Motor neuron (in vitro differentiated cells): ENCODE measurements around the gene CFH. TPM values are rescaled to one million over a fixed set of nuclear protein-coding genes. Genes with fewer than 3 reads are reported as not detected.
"Not testable (repeated sequence)": the region's sequence is repeated elsewhere in the genome, so short reads cannot be mapped to it uniquely, and the experiment has no call there.

Experiments
- ATAC-seq, 8 experiments: fragments of 200-7000 bp; cut with Tn5 transposase; replicated peaks in 6 of 8; 2 replicates each; pipeline ENCODE4 v1.8.0; 2021; ENCODE audit warnings: mild to moderate bottlenecking in 8 of 8, moderate library complexity in 8 of 8
- H3K27ac ChIP-seq, 2 donors: fragments of 250-450 bp; sonication (Bioruptor Pico); 2 replicates each; pipeline ENCODE4 v1.9.0; 2021; ENCODE audit warnings: antibody characterized with exemption in 2 of 2, mild to moderate bottlenecking in 2 of 2, moderate library complexity in 1 of 2
- H3K4me1 ChIP-seq, 2 donors: fragments of 250-450 bp; sonication (Bioruptor Pico); replicated peaks in 1 of 2; 2 replicates each; pipeline ENCODE4 v1.6.1; 2021; ENCODE audit warnings: antibody characterized with exemption in 2 of 2, mild to moderate bottlenecking in 2 of 2, moderate library complexity in 1 of 2
- H3K4me3 ChIP-seq, 5 donors: fragments of 250-450 bp; sonication (Bioruptor Pico); 2 replicates each; pipeline ENCODE4 v1.9.0; 2021; ENCODE audit warnings: antibody characterized with exemption in 5 of 5, mild to moderate bottlenecking in 5 of 5, moderate library complexity in 4 of 5
- WGBS, 10 experiments: fragments of 450-650 bp; shearing (Covaris generic); methylation state at CpG; one replicate each; pipeline ENCODE4 v1.0.0; 2022; 5-methylcytosine and 5-hydroxymethylcytosine counted together
- in situ Hi-C, 9 experiments: fragments of 400-800 bp; cut with MboI; loops; one replicate each; pipeline ENCODE4 v1.15.0; 2021; ENCODE audit warnings: low sequenced_read_pairs in 9 of 9, low pct_unique_long_range_greater_than_20kb in 2 of 9; ENCODE audit not compliant: unreplicated experiment in 9 of 9
- total RNA-seq, 8 experiments: library from RNA; unstranded; fragments of 300-600 nt; gene quantifications; 2 replicates each; pipeline versions ENCODE4 v1.2.3 to v1.2.4, GENCODE V29; 2022

Gene CFH
- total RNA-seq, 8 experiments from 2014 or later: 0.09 to 174 (median 53.1) TPM; not detected in 2

- not testable (repeated sequence) for ATAC-seq
- WGBS, 10 experiments: no CpG with 5 or more reads among the region's 1 CpG
Measured at GRCh38 chr1:196791252-196791651, 139.4 kb downstream of the CFH start.

GRCh38 chr1:196794103-196794502 lies 142.3 kb downstream of the CFH start:
- H3K4me1 ChIP-seq, ATAC-seq, in situ Hi-C loops, H3K4me3 ChIP-seq, H3K27ac ChIP-seq: not testable (repeated sequence)
- 0 to 80% (median 21%) methylated on average over 1 to 2 of the region's 4 CpGs; no CpG with 5 or more reads in 4 of the 10 experiments for WGBS, 10 experiments

More at GRCh38 chr1:196791252-196791651, 139.4 kb downstream of the CFH start:
- H3K27ac ChIP-seq, H3K4me1 ChIP-seq, H3K4me3 ChIP-seq, in situ Hi-C loops: not testable (repeated sequence)

Other genes with a start within 250 kb of the CFH start
- gene KCNT2, start 43.6 kb upstream of the CFH start, total RNA-seq: 10 to 100 TPM in 4 of 8 experiments, 1 to 10 TPM in 2, under 1 TPM in 2; 0.24 to 33.5 (median 13.2) TPM
- 1 to 10 TPM in 1 of 8 experiments, under 1 TPM in 5, not detected in 2; 0.14 to 1.7 (median 0.36) TPM for gene CFHR3, start 122.8 kb downstream of the CFH start, total RNA-seq
- under 1 TPM in 4 of 8 experiments, not detected in 4; 0.16 to 0.92 (median 0.33) TPM for gene CFHR1, start 167.7 kb downstream of the CFH start, total RNA-seq
- gene CFHR4, start 236.0 kb downstream of the CFH start, total RNA-seq: under 1 TPM in 4 of 8 experiments, not detected in 4; 0.11 to 0.76 (median 0.45) TPM